KMS-11 (cell line): ENCODE data around the gene HMX1.

ENCODE experiments used
- H2AFZ ChIP-seq: fragments of 200-600 bp; sonication (generic); 2 replicates; pipeline ENCODE4 v1.6.1; 2016; ENCODE audit warnings: antibody characterized with exemption, mixed run types, low read depth
- H3K27ac ChIP-seq: fragments of 200-600 bp; sonication (generic); 2 replicates; pipeline ENCODE4 v1.6.1; 2016; ENCODE audit warnings: mild to moderate bottlenecking, mixed run types
- H3K27me3 ChIP-seq: fragments of 200-600 bp; sonication (generic); 2 replicates; pipeline ENCODE4 v1.6.1; 2017; ENCODE audit warnings: mild to moderate bottlenecking, low read depth, mixed run types, moderate library complexity; ENCODE audit not compliant: insufficient read depth
- H3K36me3 ChIP-seq: fragments of 200-600 bp; sonication (generic); 2 replicates; pipeline ENCODE4 v1.6.1; 2017; ENCODE audit warnings: mild to moderate bottlenecking, mixed run types; ENCODE audit not compliant: insufficient read depth
- H3K4me1 ChIP-seq: fragments of 200-600 bp; sonication (generic); 2 replicates; pipeline ENCODE4 v1.6.1; 2016; ENCODE audit warnings: mild to moderate bottlenecking, low read depth, mixed run types; ENCODE audit not compliant: poor library complexity, severe bottlenecking
- H3K4me2 ChIP-seq: fragments of 200-600 bp; sonication (generic); 2 replicates; pipeline ENCODE4 v1.7.0; 2016; ENCODE audit warnings: mild to moderate bottlenecking, mixed run types
- H3K4me3 ChIP-seq: fragments of 200-600 bp; sonication (generic); IDR thresholded peaks from 2 replicates; pipeline ENCODE4 v1.6.1; 2017; ENCODE audit warnings: low read depth, low read length, mixed read lengths; ENCODE audit not compliant: insufficient read depth
- H3K79me2 ChIP-seq: fragments of 200-600 bp; sonication (generic); 2 replicates; pipeline ENCODE4 v1.6.1; 2016; ENCODE audit warnings: low read depth, mixed run types; ENCODE audit not compliant: insufficient read depth
- H3K9ac ChIP-seq: fragments of 200-600 bp; sonication (generic); 2 replicates; pipeline ENCODE4 v1.6.1; 2016; ENCODE audit warnings: mild to moderate bottlenecking, mixed run types
- H4K20me1 ChIP-seq: fragments of 200-600 bp; sonication (generic); 2 replicates; pipeline ENCODE4 v1.6.1; 2016; ENCODE audit warnings: mild to moderate bottlenecking, mixed run types; ENCODE audit not compliant: insufficient read depth
- CTCF ChIP-seq: fragments of 200-600 bp; sonication (generic); conservative IDR thresholded peaks from 2 replicates; pipeline ENCODE4 v1.6.1; 2017; ENCODE audit warnings: low read depth, mild to moderate bottlenecking, antibody characterized with exemption, low read length, moderate library complexity, mixed read lengths

The HMX1 gene

GRCh38 chr4:8896071-8896470 is 24.4 kb upstream of the HMX1 start:
- Histone ChIP-seq H4K20me1 (no peaks in the 10 kb centered on the region), H3K36me3 (no peaks in the 10 kb centered on the region), H3K4me1 (no peaks in the 10 kb centered on the region), H3K79me2 (no peaks in the 10 kb centered on the region), H3K4me2 (no peak overlapping the region), H3K9ac (no peak overlapping the region), H3K27ac (no peak overlapping the region), H3K4me3 (no peak overlapping the region), H3K27me3 (no peaks in the 10 kb centered on the region), H2AFZ (no peak overlapping the region)
- TF ChIP-seq CTCF, result no peak

- Histone ChIP-seq H3K4me1 (no peaks in the 10 kb centered on the region), H3K4me3 (no peak overlapping the region), H3K36me3 (no peaks in the 10 kb centered on the region), H4K20me1 (no peaks in the 10 kb centered on the region), H2AFZ (no peak overlapping the region), H3K27me3 (no peaks in the 10 kb centered on the region), H3K9ac (no peak overlapping the region), H3K79me2 (no peaks in the 10 kb centered on the region), H3K4me2 (no peak overlapping the region), H3K27ac (no peak overlapping the region)
- TF ChIP-seq CTCF, result no peak
Measured at GRCh38 chr4:8895295-8895694, 23.7 kb upstream of the HMX1 start.

GRCh38 chr4:8894424-8894816 is 22.8 kb upstream of the HMX1 start:
- H3K27me3 ChIP-seq, result no peaks in the 10 kb centered on the region
- TF ChIP-seq CTCF, result no peak
- H3K4me1 ChIP-seq, result no peaks in the 10 kb centered on the region
- H2AFZ ChIP-seq, result no peak overlapping the region
- H3K36me3 ChIP-seq, result no peaks in the 10 kb centered on the region
- H3K27ac ChIP-seq, result no peak overlapping the region
- H3K4me2 ChIP-seq, result no peak overlapping the region
- H3K4me3 ChIP-seq, result no peak overlapping the region
- no peak overlapping the region for H3K9ac ChIP-seq
- H4K20me1 ChIP-seq, result no peaks in the 10 kb centered on the region
- H3K79me2 ChIP-seq, result no peaks in the 10 kb centered on the region

- Histone ChIP-seq H2AFZ (no peak overlapping the region), H4K20me1 (no peaks in the 10 kb centered on the region), H3K27ac (no peak overlapping the region), H3K4me3 (no peak overlapping the region), H3K4me2 (no peak overlapping the region), H3K36me3 (no peaks in the 10 kb centered on the region), H3K9ac (no peak overlapping the region), H3K27me3 (no peaks in the 10 kb centered on the region), H3K4me1 (no peaks in the 10 kb centered on the region), H3K79me2 (no peaks in the 10 kb centered on the region)
- TF ChIP-seq CTCF, result no peak
Measured at GRCh38 chr4:8893624-8894423, 22.2 kb upstream of the HMX1 start.
